ENCODE data around the gene UNC45A.

GRCh38 chr15:90918835-90919234 lies 16.2 kb upstream of the UNC45A start:
- no peak for TF ChIP-seq CTCF (IDR thresholded peaks at IDR 0.05)
- TF ChIP-seq TCF7L2 (IDR thresholded peaks at IDR 0.05; ENCODE audit: low read depth, low read length): no peak
- no peak for TF ChIP-seq POLR2AphosphoS5 (IDR thresholded peaks at IDR 0.05; ENCODE audit: low read depth, low read length)
- TF ChIP-seq REST (IDR thresholded peaks at IDR 0.05; ENCODE audit: insufficient read depth in 1 of 2, low read depth in 2 of 2, low read length in 1 of 2): no peak

All from Panc1 (cell line).